ENCODE measurements around the gene PACRG.

The PACRG gene

GRCh38 chr6:162770136-162770535, 42.4 kb downstream of the PACRG start:
- no peak overlapping the region for H3K4me3 ChIP-seq (ENCODE audit: low read length)
- no peak for TF ChIP-seq CTCF (IDR thresholded peaks at IDR 0.05; ENCODE audit: insufficient read depth, low read depth, low read length, missing control alignments)
- DNase-seq (ENCODE audit: low read depth), result no peak

- no peak for DNase-seq (ENCODE audit: low read depth)
- TF ChIP-seq CTCF (IDR thresholded peaks at IDR 0.05; ENCODE audit: insufficient read depth, low read depth, low read length, missing control alignments), result no peak
- H3K4me3 ChIP-seq (ENCODE audit: low read length), result no peak overlapping the region
These were observed 43.2 kb downstream of the PACRG start for GRCh38 chr6:162770955-162771354.

GRCh38 chr6:162772466-162772865, 44.7 kb downstream of the PACRG start:
- H3K4me3 ChIP-seq (ENCODE audit: low read length), result no peak overlapping the region
- no peak for DNase-seq (ENCODE audit: low read depth)
- no peak for TF ChIP-seq CTCF (IDR thresholded peaks at IDR 0.05; ENCODE audit: insufficient read depth, low read depth, low read length, missing control alignments)

GRCh38 chr6:162773996-162774395, 46.2 kb downstream of the PACRG start:
- no peak overlapping the region for H3K4me3 ChIP-seq (ENCODE audit: low read length)
- no peak for DNase-seq (ENCODE audit: low read depth)
- TF ChIP-seq CTCF (IDR thresholded peaks at IDR 0.05; ENCODE audit: insufficient read depth, low read depth, low read length, missing control alignments), result no peak

GRCh38 chr6:162777091-162777490, 49.3 kb downstream of the PACRG start:
- DNase-seq (ENCODE audit: low read depth), result no peak
- TF ChIP-seq CTCF (IDR thresholded peaks at IDR 0.05; ENCODE audit: insufficient read depth, low read depth, low read length, missing control alignments), result no peak
- H3K4me3 ChIP-seq (ENCODE audit: low read length), result no peak overlapping the region

- H3K4me3 ChIP-seq (ENCODE audit: low read length), result no peak overlapping the region
- no peak for DNase-seq (ENCODE audit: low read depth)
- no peak for TF ChIP-seq CTCF (IDR thresholded peaks at IDR 0.05; ENCODE audit: insufficient read depth, low read depth, low read length, missing control alignments)
These were observed 50.8 kb downstream of the PACRG start for GRCh38 chr6:162778603-162779002.

- no peak for DNase-seq (ENCODE audit: low read depth)
- no peak for TF ChIP-seq CTCF (IDR thresholded peaks at IDR 0.05; ENCODE audit: insufficient read depth, low read depth, low read length, missing control alignments)
- H3K4me3 ChIP-seq (ENCODE audit: low read length), result no peak overlapping the region
These were observed 58.0 kb downstream of the PACRG start for GRCh38 chr6:162785632-162786242.
